ENCODE data around the gene LGI4.
A peak's percentile ranks its signal among the peaks of the same experiment; 100 is the strongest.

The LGI4 gene

GRCh38 chr19:35084509-35084762, 50.4 kb downstream of the LGI4 start:
- DNase-seq = no peak

DNA sequence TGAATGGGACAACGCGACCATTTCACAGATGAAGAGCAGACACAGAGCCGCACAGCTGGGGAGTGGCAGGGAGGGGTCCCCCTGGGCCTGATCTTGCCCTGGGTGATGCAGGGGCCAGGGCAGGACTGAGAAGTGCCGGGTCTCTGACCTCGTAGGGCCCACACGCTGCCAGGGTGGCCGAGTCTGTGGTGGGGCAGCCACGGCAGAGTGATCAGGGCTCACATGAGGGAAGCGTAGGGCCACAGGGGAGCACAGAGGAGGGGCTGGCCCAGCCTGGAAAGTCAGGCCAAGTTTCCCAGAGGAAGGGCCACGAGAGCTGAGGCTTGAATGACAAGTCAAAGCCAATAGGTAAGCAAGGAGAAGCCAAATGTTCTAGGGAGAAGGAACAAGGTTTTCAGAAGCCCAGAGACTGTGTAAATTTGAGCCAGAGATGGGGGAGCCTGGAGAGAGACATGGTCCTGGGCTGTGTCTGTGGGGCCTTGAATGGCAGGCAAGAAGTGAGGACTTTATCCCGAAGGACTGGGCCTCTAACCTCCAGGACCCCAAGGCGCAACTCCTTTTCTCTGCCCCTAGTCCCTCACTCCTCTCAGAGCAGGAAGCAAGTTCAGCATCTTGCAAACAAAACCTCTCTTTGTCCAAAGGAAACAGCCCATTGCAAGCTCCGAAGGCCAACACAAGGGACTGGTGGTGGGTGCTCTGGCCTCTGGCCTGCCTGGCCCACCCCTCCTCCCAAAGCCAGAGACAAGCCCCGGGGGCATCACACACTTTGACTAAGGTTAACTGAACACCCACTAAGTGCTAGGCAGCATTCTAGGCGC, 51.0 kb downstream of the LGI4 start:
- DNase-seq = no peak

DNA sequence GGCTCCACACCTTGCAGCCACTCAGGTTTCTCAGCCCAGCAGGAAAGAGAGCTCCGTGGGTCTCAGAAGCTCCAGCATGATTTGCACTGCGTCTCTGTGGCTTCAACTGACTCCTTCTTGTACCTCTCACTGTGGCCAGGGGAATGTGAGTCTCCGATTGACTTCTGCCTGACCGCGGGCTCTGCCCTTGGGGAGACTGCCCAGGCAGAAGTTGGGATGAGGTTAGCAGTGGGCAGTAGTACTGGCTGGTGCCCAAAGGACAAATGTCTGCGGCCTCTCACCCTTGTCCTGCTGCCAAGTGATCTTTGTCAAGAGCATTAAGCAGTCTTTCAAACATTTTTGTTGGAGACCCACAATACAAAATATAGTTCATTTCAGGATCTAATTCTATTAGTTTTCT, 53.7 kb downstream of the LGI4 start:
- DNase-seq = no peak

- DNase-seq = no peak
Measured at GRCh38 chr19:35080613-35081170, 54.2 kb downstream of the LGI4 start.

- DNase-seq = no peak
Measured at GRCh38 chr19:35079826-35080225, 55.0 kb downstream of the LGI4 start.

DNA sequence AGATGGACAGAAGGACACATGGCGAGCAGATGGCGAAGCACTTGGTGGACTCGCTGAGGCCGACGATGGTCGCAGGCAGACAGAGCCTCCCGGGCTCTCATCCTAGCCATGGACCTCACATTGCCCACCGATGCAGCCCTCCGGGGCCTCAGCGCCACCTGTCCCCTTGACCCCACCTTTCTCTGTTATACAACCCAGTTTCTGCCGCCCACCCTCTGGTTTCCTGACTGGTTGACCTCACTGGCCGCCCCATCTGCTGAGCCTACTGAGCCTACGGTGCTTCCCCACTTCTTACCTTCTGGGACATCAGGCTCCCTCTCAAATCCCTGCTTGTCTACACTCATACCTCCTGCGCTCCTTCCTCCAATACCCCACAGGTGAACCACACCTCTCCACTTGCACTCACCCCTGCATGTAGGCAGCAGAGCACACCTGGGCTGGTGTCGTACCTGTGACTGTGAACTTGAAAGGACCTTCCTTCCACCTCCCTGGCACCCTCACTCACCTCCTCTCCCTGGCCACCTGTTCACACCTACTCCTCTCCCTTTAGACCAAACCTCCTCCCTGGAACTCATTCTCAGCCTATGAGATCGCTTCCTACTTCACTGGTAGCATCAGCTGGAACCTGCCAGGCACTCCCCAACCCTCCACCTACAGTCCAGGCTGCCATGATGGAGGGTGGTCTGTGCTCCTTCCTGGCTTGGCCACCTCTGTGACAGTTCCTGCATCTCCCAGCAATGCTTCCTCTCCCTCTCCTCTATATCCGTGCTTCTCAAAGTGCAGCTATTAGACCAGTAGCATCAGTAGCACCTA, 57.2 kb downstream of the LGI4 start:
- no peak for DNase-seq

GRCh38 chr19:35076657-35077056, 58.2 kb downstream of the LGI4 start:
- DNase-seq = no peak

GRCh38 chr19:35076026-35076370, 58.9 kb downstream of the LGI4 start:
- DNase-seq = peak; percentile 32

DNA sequence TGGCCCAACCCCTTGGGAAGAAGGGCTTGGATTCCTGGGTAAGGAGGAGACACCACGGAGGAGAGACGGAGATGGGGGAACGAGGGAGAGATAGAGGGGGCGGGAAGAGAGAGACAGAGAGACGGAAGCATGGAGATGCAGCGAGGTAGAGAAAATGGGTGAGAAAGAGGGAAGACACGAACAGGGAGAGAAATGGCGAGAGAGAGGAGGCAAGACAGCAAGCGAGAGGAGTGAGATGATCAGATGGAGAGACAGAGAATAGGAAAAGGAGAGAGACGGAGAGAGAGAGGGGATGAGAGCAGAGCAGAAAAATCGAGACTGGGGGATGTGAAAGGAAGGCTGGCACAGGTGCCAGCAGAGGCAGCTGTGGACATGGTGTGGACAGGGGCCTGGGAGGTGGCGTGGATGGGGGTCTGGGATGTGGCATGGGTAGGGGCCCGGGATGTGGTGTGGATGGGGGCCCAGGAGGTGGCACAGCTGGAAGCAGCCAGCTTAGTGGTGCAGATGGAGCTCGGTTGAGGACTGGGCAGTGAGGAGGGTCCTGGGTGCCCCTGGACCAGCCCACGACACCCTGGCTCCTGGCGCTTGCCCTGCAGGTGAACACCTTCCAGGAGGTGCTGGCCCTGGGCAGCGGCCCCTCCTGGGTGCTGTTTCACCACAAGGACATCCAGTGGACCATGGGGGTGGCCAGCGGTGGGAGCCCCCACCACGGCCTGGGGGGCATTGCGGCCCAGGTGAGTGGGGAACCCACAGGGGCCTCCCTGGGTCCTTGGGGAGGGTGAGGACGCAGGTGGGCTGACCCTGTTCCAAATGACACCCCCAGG, 59.4 kb downstream of the LGI4 start:
- DNase-seq = no peak

All from DMS53 (cell line).